Breast epithelium (tissue), 3 donors: ENCODE results near the gene KDM6B.

Source experiments
- POLR2A ChIP-seq: fragments of 450-650 bp; IDR thresholded peaks from one replicate; pipeline ENCODE4 v1.6.1; 2016; ENCODE audit warnings: antibody characterized with exemption, mild to moderate bottlenecking, moderate library complexity
- POLR2AphosphoS5 ChIP-seq, 3 donors: sonication (generic); formaldehyde crosslinking; IDR thresholded peaks; one replicate each; pipeline ENCODE4 v1.6.1; 2017; ENCODE audit warnings: antibody characterized with exemption in 3 of 3
- TF ChIP-seq, protein P1 (sequence below), 3 donors: fragments of 450-650 bp; IDR thresholded peaks; one replicate each; pipeline ENCODE4 v1.5.1; 2016 to 2017; ENCODE audit warnings: antibody characterized with exemption in 3 of 3, mild to moderate bottlenecking in 3 of 3, moderate library complexity in 3 of 3

DNA sequence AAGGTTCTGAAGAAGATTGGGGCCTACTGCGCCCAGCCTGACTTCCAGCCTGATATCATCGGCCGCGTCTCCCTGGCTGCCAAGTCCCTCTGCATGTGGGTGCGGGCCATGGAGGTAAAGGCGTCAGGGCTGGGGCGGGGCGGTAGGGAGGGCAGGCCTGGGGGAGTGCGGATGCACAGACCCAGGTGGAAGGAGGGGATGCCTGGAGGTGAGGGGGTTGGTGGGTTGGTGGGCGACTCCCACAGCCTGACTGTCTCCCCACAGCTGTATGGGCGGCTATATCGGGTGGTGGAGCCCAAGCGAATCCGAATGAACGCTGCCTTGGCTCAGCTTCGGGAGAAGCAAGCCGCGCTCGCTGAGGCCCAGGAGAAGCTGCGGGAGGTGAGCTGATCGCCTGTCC is 26.8 kb upstream of the KDM6B start:
- TF ChIP-seq POLR2A (no peak), POLR2AphosphoS5 (IDR thresholded peaks at IDR 0.05) (no peak)
- TF ChIP-seq, protein P1, sequence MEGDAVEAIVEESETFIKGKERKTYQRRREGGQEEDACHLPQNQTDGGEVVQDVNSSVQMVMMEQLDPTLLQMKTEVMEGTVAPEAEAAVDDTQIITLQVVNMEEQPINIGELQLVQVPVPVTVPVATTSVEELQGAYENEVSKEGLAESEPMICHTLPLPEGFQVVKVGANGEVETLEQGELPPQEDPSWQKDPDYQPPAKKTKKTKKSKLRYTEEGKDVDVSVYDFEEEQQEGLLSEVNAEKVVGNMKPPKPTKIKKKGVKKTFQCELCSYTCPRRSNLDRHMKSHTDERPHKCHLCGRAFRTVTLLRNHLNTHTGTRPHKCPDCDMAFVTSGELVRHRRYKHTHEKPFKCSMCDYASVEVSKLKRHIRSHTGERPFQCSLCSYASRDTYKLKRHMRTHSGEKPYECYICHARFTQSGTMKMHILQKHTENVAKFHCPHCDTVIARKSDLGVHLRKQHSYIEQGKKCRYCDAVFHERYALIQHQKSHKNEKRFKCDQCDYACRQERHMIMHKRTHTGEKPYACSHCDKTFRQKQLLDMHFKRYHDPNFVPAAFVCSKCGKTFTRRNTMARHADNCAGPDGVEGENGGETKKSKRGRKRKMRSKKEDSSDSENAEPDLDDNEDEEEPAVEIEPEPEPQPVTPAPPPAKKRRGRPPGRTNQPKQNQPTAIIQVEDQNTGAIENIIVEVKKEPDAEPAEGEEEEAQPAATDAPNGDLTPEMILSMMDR (IDR thresholded peaks at IDR 0.05): no peak
